GM12872 (cell line): ENCODE data around the gene CDH13.

Source experiments
- TF ChIP-seq, protein P1 (sequence below): IDR thresholded peaks from 3 replicates; pipeline ENCODE4 v1.5.1; 2011; ENCODE audit warnings: low read depth, mild to moderate bottlenecking, low read length, moderate library complexity; ENCODE audit not compliant: insufficient read depth

Gene CDH13

GRCh38 chr16:82841108-82841507, 214.3 kb downstream of the CDH13 start:
- TF ChIP-seq, protein P1, sequence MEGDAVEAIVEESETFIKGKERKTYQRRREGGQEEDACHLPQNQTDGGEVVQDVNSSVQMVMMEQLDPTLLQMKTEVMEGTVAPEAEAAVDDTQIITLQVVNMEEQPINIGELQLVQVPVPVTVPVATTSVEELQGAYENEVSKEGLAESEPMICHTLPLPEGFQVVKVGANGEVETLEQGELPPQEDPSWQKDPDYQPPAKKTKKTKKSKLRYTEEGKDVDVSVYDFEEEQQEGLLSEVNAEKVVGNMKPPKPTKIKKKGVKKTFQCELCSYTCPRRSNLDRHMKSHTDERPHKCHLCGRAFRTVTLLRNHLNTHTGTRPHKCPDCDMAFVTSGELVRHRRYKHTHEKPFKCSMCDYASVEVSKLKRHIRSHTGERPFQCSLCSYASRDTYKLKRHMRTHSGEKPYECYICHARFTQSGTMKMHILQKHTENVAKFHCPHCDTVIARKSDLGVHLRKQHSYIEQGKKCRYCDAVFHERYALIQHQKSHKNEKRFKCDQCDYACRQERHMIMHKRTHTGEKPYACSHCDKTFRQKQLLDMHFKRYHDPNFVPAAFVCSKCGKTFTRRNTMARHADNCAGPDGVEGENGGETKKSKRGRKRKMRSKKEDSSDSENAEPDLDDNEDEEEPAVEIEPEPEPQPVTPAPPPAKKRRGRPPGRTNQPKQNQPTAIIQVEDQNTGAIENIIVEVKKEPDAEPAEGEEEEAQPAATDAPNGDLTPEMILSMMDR: no peak

GRCh38 chr16:82843606-82844271, 217.0 kb downstream of the CDH13 start:
- TF ChIP-seq, protein P1: no peak

DNA sequence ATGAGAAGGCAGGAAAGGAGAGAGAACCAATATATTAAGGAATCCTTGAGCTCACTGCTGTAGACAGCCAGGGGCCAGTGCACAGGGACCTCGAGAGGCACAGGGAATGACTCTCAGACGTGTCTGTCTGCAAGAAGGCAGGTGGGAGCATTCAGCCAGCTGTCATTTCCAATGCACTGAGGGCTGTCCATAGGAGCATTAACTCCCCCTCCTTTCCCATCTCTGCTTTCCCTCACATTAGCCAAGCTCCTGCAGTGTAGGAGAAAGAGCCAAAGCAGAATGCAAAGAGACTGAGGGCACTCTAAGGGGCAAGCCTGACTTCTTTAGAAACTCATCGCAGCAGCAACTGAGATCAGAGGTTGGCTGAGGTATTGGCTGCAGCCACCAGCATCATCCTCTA, 218.3 kb downstream of the CDH13 start:
- TF ChIP-seq, protein P1: no peak

DNA sequence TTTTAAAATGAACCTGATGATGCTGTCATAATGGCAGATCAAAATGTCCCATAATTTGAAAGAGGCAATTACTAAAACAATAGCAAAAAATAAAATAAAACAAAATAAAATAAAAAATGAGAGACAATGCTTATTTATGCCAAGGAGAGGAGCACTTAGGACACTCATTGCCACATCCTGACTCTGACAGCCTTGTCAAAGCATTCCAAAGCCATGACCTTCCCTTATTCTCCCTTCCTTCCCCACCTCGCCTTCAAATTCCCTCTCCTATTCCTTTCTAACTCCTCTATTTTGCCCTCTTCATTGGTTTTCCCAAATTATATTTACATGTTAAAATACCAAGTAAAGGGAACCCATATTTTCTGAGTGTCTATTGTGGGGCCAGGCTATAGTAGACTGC, 220.0 kb downstream of the CDH13 start:
- TF ChIP-seq, protein P1: no peak

DNA sequence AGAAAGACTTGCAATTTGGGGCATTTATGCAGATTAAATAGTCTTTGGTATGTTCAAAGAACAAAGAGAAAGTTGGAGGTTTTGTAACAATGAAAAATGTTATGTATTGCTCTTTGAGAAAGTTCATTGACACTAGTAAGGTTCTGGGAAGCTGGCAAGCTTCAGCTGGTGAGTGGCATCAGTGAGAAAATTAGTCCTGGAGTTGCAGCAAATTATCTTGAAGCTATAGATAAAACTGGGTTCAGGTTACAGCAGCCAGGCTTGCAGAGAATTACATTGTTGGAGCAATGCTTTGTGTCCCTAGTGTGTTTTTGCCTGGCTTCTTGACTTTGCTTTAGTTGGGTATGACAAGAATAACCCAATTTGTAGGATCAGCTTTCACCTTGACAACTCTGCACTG, 221.2 kb downstream of the CDH13 start:
- TF ChIP-seq, protein P1: no peak

DNA sequence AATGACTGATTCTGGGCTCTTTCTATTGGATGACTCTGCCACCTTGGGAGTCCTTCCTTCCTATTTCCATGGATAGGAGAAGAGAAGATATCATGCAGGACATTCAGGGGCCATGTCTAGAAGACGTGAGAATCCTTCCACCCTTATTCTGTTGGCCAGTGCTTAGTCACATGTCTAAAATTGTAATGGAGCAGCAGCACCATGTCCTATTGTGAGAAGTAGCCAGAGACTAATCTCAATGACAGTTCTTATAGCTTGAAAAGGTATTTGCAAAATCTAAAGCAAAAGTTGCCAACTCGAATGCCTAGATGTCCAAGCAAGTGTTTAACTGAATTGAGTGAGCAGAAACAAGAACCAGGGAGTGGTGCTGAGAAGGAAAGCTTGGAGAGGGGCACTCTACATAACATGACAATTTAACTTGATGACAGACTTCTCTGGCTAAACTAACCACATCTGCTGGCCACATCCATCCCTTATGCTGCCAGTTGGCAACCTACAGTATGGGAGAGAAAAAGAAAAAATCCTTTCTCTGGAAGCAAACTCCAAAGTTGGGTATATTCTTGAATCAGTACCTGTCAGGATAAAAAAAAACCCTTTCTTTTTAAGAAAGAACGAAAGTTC, 225.7 kb downstream of the CDH13 start:
- TF ChIP-seq, protein P1: no peak

DNA sequence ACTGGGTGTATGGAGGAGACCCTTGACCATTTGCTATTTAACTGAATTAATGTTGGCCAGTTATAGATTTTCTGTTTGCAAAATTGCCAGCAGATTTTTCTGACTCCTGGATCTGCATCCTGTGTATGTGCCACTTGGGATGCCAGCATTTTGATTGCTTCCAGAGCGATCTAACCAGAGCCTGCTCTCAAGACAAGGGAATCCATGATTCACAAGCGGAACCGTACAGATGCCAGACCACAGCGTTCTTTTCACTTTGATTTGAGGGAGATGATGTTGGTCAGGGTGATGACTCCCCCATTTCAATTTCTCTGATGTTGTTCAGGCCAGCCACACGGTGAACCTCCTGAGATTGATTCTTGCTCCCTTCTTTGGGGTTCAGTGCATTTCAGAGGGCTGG, 228.7 kb downstream of the CDH13 start:
- TF ChIP-seq, protein P1: no peak
